ENCODE measurements around the gene HTR3D. TPM values are rescaled to one million over a fixed set of nuclear protein-coding genes. Genes with fewer than 3 reads are reported as not detected.
"Not testable (repeated sequence)": the region's sequence is repeated elsewhere in the genome, so short reads cannot be mapped to it uniquely, and the experiment has no call there.

The HTR3D gene
- polyA plus RNA-seq, 10 donors: not detected

DNA sequence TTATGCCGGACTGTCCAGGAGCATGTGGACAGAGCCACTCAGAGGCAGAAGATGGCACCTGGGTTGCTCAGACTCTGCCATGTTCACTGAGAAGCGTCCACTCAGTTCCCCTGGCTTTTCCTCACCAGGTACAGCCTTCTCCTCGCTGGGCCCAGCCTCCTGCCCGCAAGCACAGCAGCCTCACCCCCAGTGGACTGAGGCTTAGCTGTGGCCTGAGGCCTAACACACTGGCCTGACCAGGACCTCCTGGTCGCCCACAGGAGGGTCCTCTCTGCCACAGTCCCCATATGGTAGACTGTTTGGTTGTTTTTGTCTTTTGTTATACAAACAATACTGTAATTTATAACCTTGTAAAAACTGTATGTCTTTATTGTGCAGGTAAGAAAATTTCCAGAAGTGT is 36.8 kb downstream of the HTR3D start:
- DNase-seq: no peak

DNA sequence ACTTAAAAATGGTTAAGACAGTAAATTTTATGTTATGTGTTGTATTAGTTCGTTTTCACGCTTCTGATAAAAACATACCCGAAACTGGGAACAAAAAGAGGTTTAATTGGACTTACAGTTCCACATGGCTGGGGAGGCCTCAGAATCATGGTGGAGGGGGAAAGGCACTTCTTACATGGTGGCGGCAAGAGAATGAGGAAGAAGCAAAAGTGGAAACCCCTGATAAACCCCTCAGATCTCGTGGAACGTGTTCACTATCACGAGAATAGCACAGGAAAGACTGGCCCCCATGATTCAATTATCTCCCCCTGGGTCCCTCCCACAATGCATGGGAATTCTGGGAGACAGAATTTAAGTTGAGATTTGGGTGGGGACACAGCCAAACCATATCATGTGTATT is 39.6 kb downstream of the HTR3D start:
- DNase-seq: not testable (repeated sequence)

DNA sequence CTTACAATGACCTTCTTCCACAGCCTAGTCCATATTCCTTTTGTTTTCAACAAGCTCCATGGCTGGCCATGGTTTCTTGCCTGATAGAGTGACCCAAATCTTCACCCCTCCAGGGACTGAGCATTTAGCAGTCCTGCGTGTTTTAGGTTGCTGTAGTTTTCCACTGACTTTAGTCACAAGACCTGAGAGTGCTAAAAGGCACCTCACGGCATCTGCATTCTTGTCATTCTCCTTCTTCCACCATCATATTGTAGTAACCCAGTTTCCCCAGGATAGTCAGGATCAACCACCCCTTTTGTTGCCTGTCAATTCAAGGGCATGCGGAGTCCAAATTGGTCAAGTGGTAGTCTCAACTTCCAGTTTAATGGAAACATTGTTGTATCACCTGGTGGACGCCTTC is 42.1 kb downstream of the HTR3D start:
- no peak for DNase-seq

DNA sequence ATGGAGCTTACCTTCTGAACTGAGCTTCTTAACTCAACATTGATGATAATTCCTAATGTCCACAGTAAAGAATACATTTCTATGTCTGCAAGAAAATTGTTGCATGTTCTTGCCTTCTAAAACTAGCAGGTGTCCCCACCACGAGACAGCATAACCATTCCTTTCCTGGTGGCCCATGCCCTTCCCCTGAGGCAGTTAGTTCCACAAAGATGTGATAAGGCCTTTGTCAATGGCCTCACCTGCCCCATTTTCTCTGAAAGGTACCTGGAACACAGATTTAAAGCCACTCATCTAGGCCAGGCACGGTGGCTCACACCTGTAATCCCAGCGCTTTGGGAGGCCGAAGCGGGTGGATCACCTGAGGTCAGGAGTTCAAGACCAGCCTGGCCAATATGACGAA is 44.4 kb downstream of the HTR3D start:
- DNase-seq: no peak

- no peak for DNase-seq
Measured at GRCh38 chr3:184077881-184078280, 46.3 kb downstream of the HTR3D start.

DNA sequence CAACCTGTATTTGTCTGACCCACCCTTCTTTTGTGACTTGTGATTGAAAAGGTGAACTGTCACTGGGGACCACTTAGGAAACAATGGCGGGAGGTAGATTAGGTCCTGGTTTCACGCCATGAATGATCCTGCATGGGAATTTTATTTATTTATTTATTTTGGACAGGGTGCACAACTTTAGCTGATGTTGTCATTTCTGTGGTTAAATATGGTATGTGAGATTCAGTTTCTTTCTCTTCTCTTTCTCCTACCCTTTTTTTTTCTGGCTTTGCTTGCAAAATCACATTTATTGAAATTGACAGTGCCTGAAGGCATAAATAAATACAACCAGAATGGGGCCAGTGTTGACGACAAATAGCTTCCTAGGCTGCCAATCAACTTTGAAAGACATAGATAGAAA is 47.3 kb downstream of the HTR3D start:
- DNase-seq: no peak

- DNase-seq: no peak
Measured at GRCh38 chr3:184081116-184081830, 49.7 kb downstream of the HTR3D start.

- DNase-seq: no peak
Measured at GRCh38 chr3:184082034-184082433, 50.5 kb downstream of the HTR3D start.

- DNase-seq: no peak
Measured at GRCh38 chr3:184082465-184082864, 50.9 kb downstream of the HTR3D start.

DNA sequence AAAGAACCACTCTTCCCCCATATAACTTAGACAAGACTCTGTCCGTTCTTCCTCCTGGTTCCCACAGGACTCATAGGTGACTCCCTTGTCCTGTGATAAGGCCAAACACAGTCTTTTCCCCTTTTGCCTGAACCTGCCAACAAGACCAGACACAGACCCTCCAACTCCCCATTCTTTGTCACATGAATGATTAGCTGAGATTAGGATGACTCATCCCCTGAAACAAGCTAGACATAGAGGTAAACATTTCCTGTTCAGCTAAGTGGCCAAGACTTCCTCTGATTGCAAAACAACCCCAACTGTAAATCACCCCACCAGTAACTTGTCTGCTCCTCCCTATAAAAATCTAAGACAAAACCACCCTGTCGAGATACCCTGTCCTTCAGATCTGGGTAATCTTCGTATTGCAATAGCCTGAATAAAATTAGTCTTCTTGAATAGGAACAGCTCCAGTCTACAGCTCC is 53.9 kb downstream of the HTR3D start:
- no peak for DNase-seq

Other genes with a start within 250 kb of the HTR3D start
- 10 to 100 TPM in 9 of 10 donors, 1 to 10 TPM in 1; 9.4 to 31.4 (median 23.4) TPM for gene MAP6D1, start 206.2 kb upstream of the HTR3D start, polyA plus RNA-seq (ENCODE audit: insufficient read length in 10 of 10)
- gene PARL, start 146.9 kb upstream of the HTR3D start, polyA plus RNA-seq (ENCODE audit: insufficient read length in 10 of 10): 10 to 100 TPM; 25.0 to 39.7 (median 31.6) TPM
- gene ABCC5, start 13.9 kb upstream of the HTR3D start, polyA plus RNA-seq (ENCODE audit: insufficient read length in 10 of 10): 10 to 100 TPM; 17.1 to 40.2 (median 24.6) TPM
- gene HTR3C, start 21.3 kb downstream of the HTR3D start, polyA plus RNA-seq (ENCODE audit: insufficient read length in 10 of 10): not detected
- gene HTR3E, start 65.3 kb downstream of the HTR3D start, polyA plus RNA-seq (ENCODE audit: insufficient read length in 10 of 10): not detected
- gene EIF2B5, start 103.6 kb downstream of the HTR3D start, polyA plus RNA-seq (ENCODE audit: insufficient read length in 10 of 10): 10 to 100 TPM; 30.4 to 42.6 (median 35.5) TPM
- 10 to 100 TPM; 67.8 to 98.1 (median 76.6) TPM for gene DVL3, start 123.6 kb downstream of the HTR3D start, polyA plus RNA-seq (ENCODE audit: insufficient read length in 10 of 10)
- 100 to 1,000 TPM; 185 to 233 (median 199) TPM for gene AP2M1, start 143.1 kb downstream of the HTR3D start, polyA plus RNA-seq (ENCODE audit: insufficient read length in 10 of 10)
- 10 to 100 TPM; 38.3 to 52.9 (median 44.8) TPM for gene ABCF3, start 154.5 kb downstream of the HTR3D start, polyA plus RNA-seq (ENCODE audit: insufficient read length in 10 of 10)
- gene VWA5B2, start 197.8 kb downstream of the HTR3D start, polyA plus RNA-seq (ENCODE audit: insufficient read length in 10 of 10): under 1 TPM in 9 of 10 donors, not detected in 1; 0.24 to 0.84 (median 0.48) TPM
- gene ALG3, start 217.2 kb downstream of the HTR3D start, polyA plus RNA-seq (ENCODE audit: insufficient read length in 10 of 10): 10 to 100 TPM; 19.3 to 25.0 (median 21.2) TPM
- 1 to 10 TPM in 8 of 10 donors, under 1 TPM in 2; 0.67 to 2.3 (median 1.5) TPM for gene EEF1AKMT4, start 217.9 kb downstream of the HTR3D start, polyA plus RNA-seq (ENCODE audit: insufficient read length in 10 of 10)
- under 1 TPM in 4 of 10 donors, not detected in 6; 0.10 to 0.22 (median 0.13) TPM for gene CAMK2N2, start 229.8 kb downstream of the HTR3D start, polyA plus RNA-seq (ENCODE audit: insufficient read length in 10 of 10)
- gene ECE2, start 244.3 kb downstream of the HTR3D start, polyA plus RNA-seq (ENCODE audit: insufficient read length in 10 of 10): under 1 TPM in 1 of 10 donors, not detected in 9; 0.16 TPM